MM.1S (cell line): ENCODE results near the gene ALG2.

Experiments used
- CTCF ChIP-seq: fragments of 300-600 bp; sonication (generic); IDR thresholded peaks from 2 replicates; pipeline ENCODE4 v1.5.1; 2016; ENCODE audit warnings: antibody characterized with exemption, low read length, mixed read lengths
- EZH2 ChIP-seq: fragments of 300-600 bp; sonication (generic); optimal IDR thresholded peaks from 2 replicates; pipeline ENCODE3; 2017; ENCODE audit warnings: low read depth, mild to moderate bottlenecking, antibody characterized with exemption, low read length, mixed read lengths
- EZH2phosphoT487 ChIP-seq: fragments of 300-600 bp; sonication (generic); IDR thresholded peaks from 2 replicates; pipeline ENCODE4 v1.6.1; 2018; ENCODE audit warnings: antibody characterized with exemption, low read length

GRCh38 chr9:99216073-99216472 lies 5.7 kb downstream of the ALG2 start:
- TF ChIP-seq CTCF = no peak
- TF ChIP-seq EZH2 = no peak
- TF ChIP-seq EZH2phosphoT487 = no peak
